Measurements from ENCODE around the gene C17orf78. TPM values are rescaled to one million over a fixed set of nuclear protein-coding genes. Genes with fewer than 3 reads are reported as not detected.
A peak's percentile ranks its signal among the peaks of the same experiment; 100 is the strongest.
"Not testable (repeated sequence)": the region's sequence is repeated elsewhere in the genome, so short reads cannot be mapped to it uniquely, and the experiment has no call there.

The C17orf78 gene
- total RNA-seq, 1 experiment from 2014 or later = not detected

- CTCF ChIA-PET = no interaction called here
- peak overlapping the region; percentile 95 for H3K4me3 Mint-ChIP-seq (ENCODE audit: unreplicated experiment)
- POLR2A ChIA-PET = interaction anchor here (0.7 to 8.1 kb wide), 15 partner anchors 12 to 871 kb away, joined by 3 to 111 read pairs (median 4); partner anchors contain the start of genes DUSP14, MYO19 and PIGW
- H3K36me3 Mint-ChIP-seq (ENCODE audit: insufficient read depth, unreplicated experiment) = peaks cover 23% of the 10 kb centered on the region
- peak overlapping the region; percentile 52 for H3K27ac Mint-ChIP-seq (ENCODE audit: low read depth, unreplicated experiment)
- no peaks in the 10 kb centered on the region for H3K27me3 Mint-ChIP-seq (ENCODE audit: insufficient read depth, unreplicated experiment)
- DNase-seq (ENCODE audit: unreplicated experiment) = peak; percentile 35
- no peak for TF ChIP-seq CTCF (IDR thresholded peaks at IDR 0.05; ENCODE audit: unreplicated experiment)
- H3K4me1 Mint-ChIP-seq (ENCODE audit: insufficient read depth, unreplicated experiment) = peaks cover 10% of the 10 kb centered on the region
- intact Hi-C loops (cut with micrococcal nuclease) = loop anchor here (2.0 kb wide), 1 partner anchor 85 kb away; no protein-coding TSS in a partner anchor
- no peaks in the 10 kb centered on the region for H3K9me3 Mint-ChIP-seq (ENCODE audit: unreplicated experiment)
- TSS peak; percentile 63 for BruUV-seq (replicated peaks)
These were observed 30.3 kb downstream of the C17orf78 start for GRCh38 chr17:37405955-37406634.

- no TSS peak for BruUV-seq (replicated peaks)
- Mint-ChIP-seq H3K27ac (ENCODE audit: low read depth, unreplicated experiment) (peak within 1 kb of the TSS; percentile 52), H3K9me3 (ENCODE audit: unreplicated experiment) (no peaks in the 10 kb centered on the region), H3K36me3 (ENCODE audit: insufficient read depth, unreplicated experiment) (peaks cover 31% of the 10 kb centered on the region), H3K27me3 (ENCODE audit: insufficient read depth, unreplicated experiment) (no peaks in the 10 kb centered on the region), H3K4me3 (ENCODE audit: unreplicated experiment) (peak within 1 kb of the TSS; percentile 95), H3K4me1 (ENCODE audit: insufficient read depth, unreplicated experiment) (peaks cover 10% of the 10 kb centered on the region)
- ChIA-PET CTCF (interaction anchor here (1.1 to 2.6 kb wide), 2 partner anchors 20 to 33 kb away, joined by 6 to 10 read pairs; no protein-coding TSS in a partner anchor), POLR2A (interaction anchor here (0.5 to 8.1 kb wide), 27 partner anchors 9 to 872 kb away, joined by 3 to 111 read pairs (median 5); partner anchors contain the start of genes DUSP14, MYO19 and PIGW)
- intact Hi-C loops (cut with micrococcal nuclease) = loop anchor here (2.0 kb wide), 1 partner anchor 84 kb away; no protein-coding TSS in a partner anchor
- DNase-seq (ENCODE audit: unreplicated experiment) = peak; percentile 81
- no peak for TF ChIP-seq CTCF (IDR thresholded peaks at IDR 0.05; ENCODE audit: unreplicated experiment)
These were observed 31.1 kb downstream of the C17orf78 start, which contains the start of the genes ACACA and TADA2A for GRCh38 chr17:37406635-37407461. Gene ACACA, minus strand, starts transcription at chr17:37406836. Its CDS starts 537 bp downstream, at chr17:37406299. Gene TADA2A, plus strand, starts transcription at chr17:37406886. Its CDS starts 4,480 bp downstream, at chr17:37411366.

DNA sequence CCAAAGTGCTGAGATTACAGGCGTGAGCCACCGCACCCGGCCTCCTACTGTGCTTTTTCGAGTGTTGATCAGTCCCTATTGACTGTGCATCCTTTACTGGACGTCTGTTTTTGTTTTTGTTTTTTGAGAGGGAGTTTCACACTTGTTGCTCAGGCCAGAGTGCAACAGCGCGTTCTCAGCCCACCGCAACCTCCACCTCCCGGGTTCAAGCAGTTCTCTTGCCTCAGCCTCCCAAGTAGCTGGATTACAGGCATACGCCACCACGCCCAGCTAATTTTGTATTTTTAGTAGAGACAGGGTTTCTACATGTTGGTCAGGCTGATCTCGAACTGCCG, 32.3 kb downstream of the C17orf78 start:
- Mint-ChIP-seq H3K36me3 (ENCODE audit: insufficient read depth, unreplicated experiment) (peaks cover 43% of the 10 kb centered on the region), H3K4me3 (ENCODE audit: unreplicated experiment) (peak overlapping the region; percentile 95)
- ChIA-PET POLR2A (interaction anchor here (1.0 to 8.1 kb wide), 10 partner anchors 11 to 84 kb away, joined by 4 to 111 read pairs (median 12); partner anchors contain the start of gene DUSP14), CTCF (interaction anchor here (1.4 to 2.6 kb wide), 2 partner anchors 22 to 34 kb away, joined by 5 to 10 read pairs; no protein-coding TSS in a partner anchor)
- BruUV-seq (replicated peaks); H3K27me3 Mint-ChIP-seq (ENCODE audit: insufficient read depth, unreplicated experiment); H3K9me3 Mint-ChIP-seq (ENCODE audit: unreplicated experiment); H3K27ac Mint-ChIP-seq (ENCODE audit: low read depth, unreplicated experiment); DNase-seq (ENCODE audit: unreplicated experiment); intact Hi-C loops (cut with micrococcal nuclease); H3K4me1 Mint-ChIP-seq (ENCODE audit: insufficient read depth, unreplicated experiment): not testable (repeated sequence)

DNA sequence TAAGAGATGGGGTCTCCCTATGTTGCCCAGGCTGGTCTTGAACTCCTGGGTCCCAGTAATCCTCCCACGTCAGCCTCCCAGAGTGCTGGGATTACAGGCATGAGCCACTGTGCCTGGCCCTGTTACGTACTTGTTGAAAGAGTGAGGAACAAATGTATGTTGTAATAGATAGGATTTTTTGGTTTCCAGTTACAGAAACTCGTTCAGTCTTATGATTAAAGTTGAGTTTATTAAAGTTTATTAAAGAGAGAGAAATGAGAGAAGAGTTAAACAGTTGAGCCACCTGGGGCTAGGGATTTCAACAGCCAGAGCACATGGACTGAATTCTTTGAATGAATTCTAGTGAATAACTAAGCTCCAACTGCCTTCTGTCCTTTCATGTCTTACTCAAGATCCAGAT, 34.6 kb downstream of the C17orf78 start:
- H3K4me3 Mint-ChIP-seq (ENCODE audit: unreplicated experiment) = no peak overlapping the region
- TF ChIP-seq CTCF (IDR thresholded peaks at IDR 0.05; ENCODE audit: unreplicated experiment) = no peak
- H3K9me3 Mint-ChIP-seq (ENCODE audit: unreplicated experiment) = no peaks in the 10 kb centered on the region
- CTCF ChIA-PET = interaction anchor here (0.6 kb wide), 1 partner anchor 10 kb away, joined by 4 read pairs; no protein-coding TSS in a partner anchor
- H3K36me3 Mint-ChIP-seq (ENCODE audit: insufficient read depth, unreplicated experiment) = peaks cover 58% of the 10 kb centered on the region
- no peak overlapping the region for H3K27ac Mint-ChIP-seq (ENCODE audit: low read depth, unreplicated experiment)
- no peaks in the 10 kb centered on the region for H3K27me3 Mint-ChIP-seq (ENCODE audit: insufficient read depth, unreplicated experiment)
- no TSS peak for BruUV-seq (replicated peaks)
- POLR2A ChIA-PET = interaction anchor here (0.6 to 8.1 kb wide), 4 partner anchors 20 to 84 kb away, joined by 3 to 111 read pairs (median 10); partner anchors contain the start of gene DUSP14
- intact Hi-C loops (cut with micrococcal nuclease) = no loop called here
- peaks cover under 1% of the 10 kb centered on the region for H3K4me1 Mint-ChIP-seq (ENCODE audit: insufficient read depth, unreplicated experiment)
- DNase-seq (ENCODE audit: unreplicated experiment) = no peak
